Skin epidermis (tissue), 12 donors: ENCODE measurements around the gene PTGER2.
A peak's percentile ranks its signal among the peaks of the same experiment; 100 is the strongest.

Source experiments
- H3K27ac ChIP-seq, 21 experiments: fragments of 200-600 bp; sonication (generic) in 11 of 21; one replicate each; pipeline ENCODE4 v1.5.0; 2020; ENCODE audit warnings: mild to moderate bottlenecking in 3 of 21, inconsistent platforms in 2 of 21, moderate library complexity in 2 of 21
- H3K4me3 ChIP-seq, 7 experiments: fragments of 200-600 bp; sonication (generic) in 2 of 7; one replicate each; pipeline ENCODE4 v1.5.0; 2020; ENCODE audit warnings: inconsistent platforms in 2 of 7, mild to moderate bottlenecking in 2 of 7, moderate library complexity in 1 of 7

The PTGER2 gene

GRCh38 chr14:52333108-52333507, 19.0 kb downstream of the PTGER2 start:
- H3K4me3 ChIP-seq = no peak overlapping the region

GRCh38 chr14:52333823-52334657, 19.9 kb downstream of the PTGER2 start:
- Histone ChIP-seq H3K4me3 (no peak overlapping the region), H3K27ac (no peak overlapping the region)

More at GRCh38 chr14:52333108-52333507, 19.0 kb downstream of the PTGER2 start:
- no peak overlapping the region for H3K27ac ChIP-seq

GRCh38 chr14:52336241-52336640, 22.1 kb downstream of the PTGER2 start:
- Histone ChIP-seq H3K4me3 (no peak overlapping the region), H3K27ac (no peak overlapping the region)

GRCh38 chr14:52338051-52338681, 24.1 kb downstream of the PTGER2 start:
- Histone ChIP-seq H3K27ac (no peak overlapping the region), H3K4me3 (no peak overlapping the region)

- H3K4me3 ChIP-seq = no peak overlapping the region
- no peak overlapping the region for H3K27ac ChIP-seq
Measured at GRCh38 chr14:52339262-52339661, 25.1 kb downstream of the PTGER2 start.

- no peak overlapping the region for H3K27ac ChIP-seq
- no peak overlapping the region for H3K4me3 ChIP-seq
Measured at GRCh38 chr14:52342849-52343596, 28.9 kb downstream of the PTGER2 start.

- Histone ChIP-seq H3K4me3 (no peak overlapping the region), H3K27ac (no peak overlapping the region)
Measured at GRCh38 chr14:52346778-52347177, 32.7 kb downstream of the PTGER2 start.

- no peak overlapping the region for H3K4me3 ChIP-seq
- H3K27ac ChIP-seq = peak overlapping the region in 2 of 21 experiments; percentile 12 to 28
Measured at GRCh38 chr14:52348279-52348678, 34.2 kb downstream of the PTGER2 start.

GRCh38 chr14:52348776-52349175, 34.7 kb downstream of the PTGER2 start:
- H3K27ac ChIP-seq = peak overlapping the region in 3 of 21 experiments; percentile 4 to 28 (median 12)

GRCh38 chr14:52349731-52350130, 35.6 kb downstream of the PTGER2 start:
- Histone ChIP-seq H3K27ac (no peak overlapping the region), H3K4me3 (no peak overlapping the region)

More at GRCh38 chr14:52348776-52349175, 34.7 kb downstream of the PTGER2 start:
- H3K4me3 ChIP-seq = no peak overlapping the region

GRCh38 chr14:52350445-52350844, 36.3 kb downstream of the PTGER2 start:
- H3K27ac ChIP-seq = no peak overlapping the region

GRCh38 chr14:52351233-52352060, 37.3 kb downstream of the PTGER2 start:
- Histone ChIP-seq H3K27ac (peak overlapping the region in 6 of 21 experiments; percentile 1 to 70 (median 26)), H3K4me3 (no peak overlapping the region)

More at GRCh38 chr14:52350445-52350844, 36.3 kb downstream of the PTGER2 start:
- no peak overlapping the region for H3K4me3 ChIP-seq

- no peak overlapping the region for H3K4me3 ChIP-seq
Measured at GRCh38 chr14:52352061-52352491, 38.0 kb downstream of the PTGER2 start.

GRCh38 chr14:52352569-52352968, 38.5 kb downstream of the PTGER2 start:
- peak overlapping the region in 2 of 21 experiments; percentile 36 to 42 for H3K27ac ChIP-seq
- no peak overlapping the region for H3K4me3 ChIP-seq

More at GRCh38 chr14:52352061-52352491, 38.0 kb downstream of the PTGER2 start:
- peak overlapping the region in 5 of 21 experiments; percentile 1 to 70 (median 19) for H3K27ac ChIP-seq

GRCh38 chr14:52354242-52354641, 40.1 kb downstream of the PTGER2 start:
- Histone ChIP-seq H3K4me3 (no peak overlapping the region), H3K27ac (peak overlapping the region in 2 of 21 experiments; percentile 56 to 64)

- Histone ChIP-seq H3K27ac (peak overlapping the region in 5 of 21 experiments; percentile 15 to 64 (median 19)), H3K4me3 (no peak overlapping the region)
Measured at GRCh38 chr14:52355016-52355431, 40.9 kb downstream of the PTGER2 start.

GRCh38 chr14:52355526-52355925, 41.4 kb downstream of the PTGER2 start:
- Histone ChIP-seq H3K4me3 (no peak overlapping the region), H3K27ac (peak overlapping the region in 7 of 21 experiments; percentile 0 to 65 (median 18))

- Histone ChIP-seq H3K4me3 (no peak overlapping the region), H3K27ac (peak overlapping the region in 4 of 21 experiments; percentile 3 to 65 (median 41))
Measured at GRCh38 chr14:52356025-52356424, 41.9 kb downstream of the PTGER2 start.

- no peak overlapping the region for H3K4me3 ChIP-seq
- peak overlapping the region in 2 of 21 experiments; percentile 26 to 28 for H3K27ac ChIP-seq
Measured at GRCh38 chr14:52360831-52361230, 46.7 kb downstream of the PTGER2 start.
